Neural cell (in vitro differentiated cells): ENCODE results near the gene JDP2. TPM values are rescaled to one million over a fixed set of nuclear protein-coding genes. Genes with fewer than 3 reads are reported as not detected.

ENCODE experiments used
- H2AFZ ChIP-seq: fragments of 200-600, 300-800 bp; sonication (generic), shearing (Covaris generic); 2 replicates; pipeline ENCODE4 v1.6.0; 2014; ENCODE audit warnings: low read depth, mild to moderate bottlenecking, antibody characterized with exemption, low read length, moderate library complexity
- H3F3A ChIP-seq: fragments of 200-600 bp; shearing (Covaris generic); 2 replicates; pipeline ENCODE4 v1.6.1; 2016; ENCODE audit warnings: mild to moderate bottlenecking, moderate library complexity, mixed read lengths, antibody characterized with exemption, low read length; ENCODE audit not compliant: insufficient read depth, poor library complexity, severe bottlenecking
- H3K27ac ChIP-seq: fragments of 200-600, 300-800 bp; sonication (generic), shearing (Covaris generic); 2 replicates; pipeline ENCODE4 v1.5.1; 2014; ENCODE audit warnings: mild to moderate bottlenecking, low read length, moderate library complexity
- H3K27me3 ChIP-seq: fragments of 300-800, 200-600 bp; sonication (generic), shearing (Covaris generic); 2 replicates; pipeline ENCODE4 v1.6.0; 2014; ENCODE audit warnings: mild to moderate bottlenecking, low read depth, low read length, moderate library complexity; ENCODE audit not compliant: insufficient read depth
- H3K36me3 ChIP-seq: fragments of 300-800, 200-600 bp; sonication (generic), shearing (Covaris generic); 2 replicates; pipeline ENCODE4 v1.5.1; 2014; ENCODE audit warnings: mild to moderate bottlenecking, antibody characterized with exemption, low read length, moderate library complexity; ENCODE audit not compliant: insufficient read depth
- H3K4me2 ChIP-seq: fragments of 300-800, 200-600 bp; sonication (generic), shearing (Covaris generic); 2 replicates; pipeline ENCODE4 v1.6.0; 2014; ENCODE audit warnings: mild to moderate bottlenecking, low read length
- H3K4me3 ChIP-seq: fragments of 300-800, 200-600 bp; sonication (generic), shearing (Covaris generic); 2 replicates; pipeline ENCODE4 v1.5.1; 2014; ENCODE audit warnings: mild to moderate bottlenecking, low read length, moderate library complexity
- H3K79me2 ChIP-seq: fragments of 200-600 bp; shearing (Covaris generic); replicated peaks from 2 replicates; pipeline ENCODE4 v1.6.0; 2014; ENCODE audit warnings: mild to moderate bottlenecking, low read length, moderate library complexity; ENCODE audit not compliant: insufficient read depth
- H3K9ac ChIP-seq: fragments of 300-800, 200-600 bp; sonication (generic), shearing (Covaris generic); 2 replicates; pipeline ENCODE4 v1.6.1; 2016; ENCODE audit warnings: mild to moderate bottlenecking, low read length, mixed read lengths
- H3K9me2 ChIP-seq: fragments of 200-600 bp; shearing (Covaris generic); 2 replicates; pipeline ENCODE4 v1.6.1; 2016; ENCODE audit warnings: mild to moderate bottlenecking, low read length, mixed read lengths; ENCODE audit not compliant: insufficient read depth
- H3K9me3 ChIP-seq: fragments of 200-600, 300-800 bp; sonication (generic), shearing (Covaris generic); 2 replicates; pipeline ENCODE4 v1.6.1; 2016; ENCODE audit warnings: mild to moderate bottlenecking, mixed run types, low read length, moderate library complexity, mixed read lengths
- H4K20me1 ChIP-seq: fragments of 200-600 bp; shearing (Covaris generic); 2 replicates; pipeline ENCODE4 v1.6.1; 2016; ENCODE audit warnings: mild to moderate bottlenecking, mixed run types; ENCODE audit not compliant: insufficient read depth
- EP300 ChIP-seq: fragments of 450-650 bp; conservative IDR thresholded peaks from 2 replicates; pipeline ENCODE4 v1.6.1; 2014; ENCODE audit warnings: antibody characterized with exemption, mild to moderate bottlenecking, moderate library complexity; ENCODE audit not compliant: poor library complexity, severe bottlenecking
- EZH2 ChIP-seq: fragments of 200-600, 300-800 bp; shearing (Covaris generic), sonication (generic); IDR thresholded peaks from 2 replicates; pipeline ENCODE4 v1.6.1; 2014; ENCODE audit warnings: antibody characterized with exemption, low read length, borderline replicate concordance, mild to moderate bottlenecking; ENCODE audit not compliant: insufficient read depth, poor library complexity, severe bottlenecking
- MXI1 ChIP-seq: fragments of 450-650 bp; conservative IDR thresholded peaks from 2 replicates; pipeline ENCODE4 v1.6.1; 2014; ENCODE audit warnings: antibody characterized with exemption, mild to moderate bottlenecking; ENCODE audit not compliant: poor library complexity, severe bottlenecking
- POLR2AphosphoS5 ChIP-seq: IDR thresholded peaks from 2 replicates; pipeline ENCODE4 v1.6.1; 2012
- RAD21 ChIP-seq: fragments of 450-650 bp; conservative IDR thresholded peaks from 2 replicates; pipeline ENCODE4 v1.6.1; 2014; ENCODE audit warnings: antibody characterized with exemption, mild to moderate bottlenecking, moderate library complexity
- SMC3 ChIP-seq: fragments of 450-650 bp; conservative IDR thresholded peaks from 2 replicates; pipeline ENCODE4 v1.6.1; 2014; ENCODE audit warnings: antibody characterized with exemption, mild to moderate bottlenecking, moderate library complexity; ENCODE audit not compliant: poor library complexity
- TAF1 ChIP-seq: IDR thresholded peaks from 2 replicates; pipeline ENCODE4 v1.6.1; 2012; ENCODE audit warnings: low read depth
- polyA plus RNA-seq: library from polyadenylated mRNA; depleted of rRNA; stranded (reverse); fragments of >200 nt; gene quantifications from 2 replicates; pipeline ENCODE4 v1.2.3, GENCODE V29; 2014
- TF ChIP-seq, protein P1 (sequence below): fragments of 450-650 bp; IDR thresholded peaks from 2 replicates; pipeline ENCODE4 v1.5.1; 2014; ENCODE audit warnings: antibody characterized with exemption, mild to moderate bottlenecking, moderate library complexity; ENCODE audit not compliant: poor library complexity, severe bottlenecking
- TF ChIP-seq, protein P2 (sequence below): IDR thresholded peaks from 2 replicates; pipeline ENCODE4 v1.6.1; 2012; ENCODE audit warnings: borderline replicate concordance

The JDP2 gene
- polyA plus RNA-seq, 1 donor from 2014 or later, result 20.3 TPM

DNA sequence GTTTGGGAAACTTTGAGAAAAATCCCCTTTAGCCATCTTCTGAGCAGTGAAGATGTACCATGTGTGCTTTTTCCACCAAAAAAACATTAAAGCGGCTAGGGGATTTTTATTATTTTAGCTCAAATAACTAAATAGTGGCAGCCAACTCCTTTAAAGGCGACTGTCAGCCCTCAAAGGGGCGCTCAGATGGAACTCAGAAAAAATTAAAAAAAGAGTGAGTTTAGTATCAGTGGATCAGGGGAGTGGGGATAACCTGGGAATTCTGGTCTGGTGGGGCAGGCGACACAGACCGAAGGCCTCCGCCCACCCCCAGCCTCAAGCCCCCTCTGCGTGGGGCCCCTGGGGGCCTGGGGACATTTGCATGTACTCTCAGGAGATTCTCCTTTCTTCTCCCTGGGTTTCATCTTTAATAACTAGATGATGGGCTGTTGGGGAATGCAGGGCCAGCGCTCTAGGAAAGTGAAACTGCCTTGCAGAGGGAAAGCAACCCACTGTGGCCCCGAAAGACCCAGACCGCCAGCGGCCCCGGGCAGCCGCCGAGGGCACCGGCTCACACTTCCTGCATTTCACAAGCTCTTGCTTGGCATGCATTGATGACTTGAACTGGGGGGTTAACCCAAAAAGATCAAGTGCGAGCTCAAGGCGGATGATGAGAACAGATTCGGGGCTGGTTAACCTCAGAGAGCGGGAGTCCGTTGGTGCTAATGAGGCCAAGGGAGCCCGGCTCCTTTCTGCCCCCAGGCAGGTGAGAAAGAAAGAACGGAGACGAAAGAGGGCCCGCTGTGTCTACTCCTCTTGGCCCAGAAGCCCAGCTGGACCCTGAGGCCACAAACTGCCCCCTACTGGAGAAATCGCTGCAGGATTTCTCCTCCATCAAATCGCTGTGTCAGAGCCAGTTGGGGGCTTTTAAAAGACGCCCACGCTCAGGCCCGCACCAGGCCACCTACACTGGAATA is 87.1 kb downstream of the JDP2 start:
- Histone ChIP-seq H3K4me2 (no peak overlapping the region), H3K27ac (no peak overlapping the region), H3K9me2 (no peaks in the 10 kb centered on the region), H3K36me3 (no peaks in the 10 kb centered on the region), H3K79me2 (no peaks in the 10 kb centered on the region), H3K4me3 (no peak overlapping the region), H3K9me3 (no peaks in the 10 kb centered on the region), H4K20me1 (no peaks in the 10 kb centered on the region), H2AFZ (no peak overlapping the region), H3K9ac (no peak overlapping the region), H3F3A (no peaks in the 10 kb centered on the region), H3K27me3 (no peaks in the 10 kb centered on the region)
- TF ChIP-seq TAF1, result no peak
- TF ChIP-seq, protein P1, sequence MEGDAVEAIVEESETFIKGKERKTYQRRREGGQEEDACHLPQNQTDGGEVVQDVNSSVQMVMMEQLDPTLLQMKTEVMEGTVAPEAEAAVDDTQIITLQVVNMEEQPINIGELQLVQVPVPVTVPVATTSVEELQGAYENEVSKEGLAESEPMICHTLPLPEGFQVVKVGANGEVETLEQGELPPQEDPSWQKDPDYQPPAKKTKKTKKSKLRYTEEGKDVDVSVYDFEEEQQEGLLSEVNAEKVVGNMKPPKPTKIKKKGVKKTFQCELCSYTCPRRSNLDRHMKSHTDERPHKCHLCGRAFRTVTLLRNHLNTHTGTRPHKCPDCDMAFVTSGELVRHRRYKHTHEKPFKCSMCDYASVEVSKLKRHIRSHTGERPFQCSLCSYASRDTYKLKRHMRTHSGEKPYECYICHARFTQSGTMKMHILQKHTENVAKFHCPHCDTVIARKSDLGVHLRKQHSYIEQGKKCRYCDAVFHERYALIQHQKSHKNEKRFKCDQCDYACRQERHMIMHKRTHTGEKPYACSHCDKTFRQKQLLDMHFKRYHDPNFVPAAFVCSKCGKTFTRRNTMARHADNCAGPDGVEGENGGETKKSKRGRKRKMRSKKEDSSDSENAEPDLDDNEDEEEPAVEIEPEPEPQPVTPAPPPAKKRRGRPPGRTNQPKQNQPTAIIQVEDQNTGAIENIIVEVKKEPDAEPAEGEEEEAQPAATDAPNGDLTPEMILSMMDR, result no peak
- no peak for TF ChIP-seq MXI1
- TF ChIP-seq POLR2AphosphoS5, result no peak
- TF ChIP-seq, protein P2, sequence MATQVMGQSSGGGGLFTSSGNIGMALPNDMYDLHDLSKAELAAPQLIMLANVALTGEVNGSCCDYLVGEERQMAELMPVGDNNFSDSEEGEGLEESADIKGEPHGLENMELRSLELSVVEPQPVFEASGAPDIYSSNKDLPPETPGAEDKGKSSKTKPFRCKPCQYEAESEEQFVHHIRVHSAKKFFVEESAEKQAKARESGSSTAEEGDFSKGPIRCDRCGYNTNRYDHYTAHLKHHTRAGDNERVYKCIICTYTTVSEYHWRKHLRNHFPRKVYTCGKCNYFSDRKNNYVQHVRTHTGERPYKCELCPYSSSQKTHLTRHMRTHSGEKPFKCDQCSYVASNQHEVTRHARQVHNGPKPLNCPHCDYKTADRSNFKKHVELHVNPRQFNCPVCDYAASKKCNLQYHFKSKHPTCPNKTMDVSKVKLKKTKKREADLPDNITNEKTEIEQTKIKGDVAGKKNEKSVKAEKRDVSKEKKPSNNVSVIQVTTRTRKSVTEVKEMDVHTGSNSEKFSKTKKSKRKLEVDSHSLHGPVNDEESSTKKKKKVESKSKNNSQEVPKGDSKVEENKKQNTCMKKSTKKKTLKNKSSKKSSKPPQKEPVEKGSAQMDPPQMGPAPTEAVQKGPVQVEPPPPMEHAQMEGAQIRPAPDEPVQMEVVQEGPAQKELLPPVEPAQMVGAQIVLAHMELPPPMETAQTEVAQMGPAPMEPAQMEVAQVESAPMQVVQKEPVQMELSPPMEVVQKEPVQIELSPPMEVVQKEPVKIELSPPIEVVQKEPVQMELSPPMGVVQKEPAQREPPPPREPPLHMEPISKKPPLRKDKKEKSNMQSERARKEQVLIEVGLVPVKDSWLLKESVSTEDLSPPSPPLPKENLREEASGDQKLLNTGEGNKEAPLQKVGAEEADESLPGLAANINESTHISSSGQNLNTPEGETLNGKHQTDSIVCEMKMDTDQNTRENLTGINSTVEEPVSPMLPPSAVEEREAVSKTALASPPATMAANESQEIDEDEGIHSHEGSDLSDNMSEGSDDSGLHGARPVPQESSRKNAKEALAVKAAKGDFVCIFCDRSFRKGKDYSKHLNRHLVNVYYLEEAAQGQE, result no peak
- TF ChIP-seq EZH2, result no peak
- no peak for TF ChIP-seq RAD21
- TF ChIP-seq EP300, result no peak
- no peak for TF ChIP-seq SMC3

DNA sequence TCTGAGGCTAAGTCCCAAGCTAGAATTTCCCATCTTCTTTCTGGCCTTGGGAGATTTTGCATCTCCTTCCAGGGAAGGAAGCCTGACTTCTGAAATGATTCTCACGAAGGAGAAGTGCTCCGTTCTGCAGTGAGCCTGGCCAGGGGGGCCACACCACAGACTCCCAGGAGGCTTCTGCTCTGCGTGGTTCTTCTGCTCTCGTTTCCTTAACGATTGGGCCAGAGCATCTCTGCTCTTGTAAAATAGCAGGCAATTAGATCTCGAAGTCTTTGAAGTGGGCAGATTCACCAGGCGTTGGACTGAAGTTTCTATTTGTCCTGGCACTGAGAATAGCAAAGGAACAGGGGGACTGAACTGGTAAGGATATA is 87.8 kb downstream of the JDP2 start:
- no peak overlapping the region for H3K4me2 ChIP-seq
- H3K9me2 ChIP-seq, result no peaks in the 10 kb centered on the region
- H2AFZ ChIP-seq, result no peak overlapping the region
- H3K9ac ChIP-seq, result no peak overlapping the region
- no peaks in the 10 kb centered on the region for H3K27me3 ChIP-seq
- H3K36me3 ChIP-seq, result no peaks in the 10 kb centered on the region
- H3K79me2 ChIP-seq, result no peaks in the 10 kb centered on the region
- no peak overlapping the region for H3K27ac ChIP-seq
- no peak overlapping the region for H3K4me3 ChIP-seq
- no peak for TF ChIP-seq MXI1
- TF ChIP-seq SMC3, result no peak
- TF ChIP-seq, protein P2, result no peak
- TF ChIP-seq, protein P1, result no peak
- no peaks in the 10 kb centered on the region for H4K20me1 ChIP-seq
- H3F3A ChIP-seq, result no peaks in the 10 kb centered on the region
- H3K9me3 ChIP-seq, result no peaks in the 10 kb centered on the region
